ENCODE data around the gene SOX5.

The SOX5 gene

DNA sequence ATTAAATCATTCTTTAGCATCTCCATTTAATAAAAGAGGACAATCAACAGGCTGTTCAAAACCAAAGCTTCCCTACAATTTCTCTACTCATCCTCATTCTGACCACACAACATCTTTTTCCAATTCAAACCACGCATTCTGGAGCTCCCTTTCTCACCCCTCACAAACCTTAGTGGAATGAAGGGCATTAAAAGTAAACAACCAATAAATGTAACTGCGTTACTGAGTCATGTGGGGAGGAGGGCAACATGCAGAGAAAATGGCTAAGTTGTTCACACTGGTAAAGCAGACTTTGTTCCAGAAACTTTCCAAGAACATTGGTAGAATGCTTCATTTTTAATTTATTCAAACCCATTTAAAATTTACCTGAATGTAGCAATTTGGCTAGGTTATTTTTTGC lies 19.6 kb downstream of the SOX5 start:
- Mint-ChIP-seq H3K27me3 (ENCODE audit: low read depth) (no peaks in the 10 kb centered on the region), H3K9me3 (no peaks in the 10 kb centered on the region), H3K4me3 (no peak overlapping the region), H3K27ac (no peak overlapping the region), H3K36me3 (ENCODE audit: low read depth) (peaks cover 21% of the 10 kb centered on the region), H3K4me1 (no peaks in the 10 kb centered on the region)
- TF ChIP-seq, protein P1, sequence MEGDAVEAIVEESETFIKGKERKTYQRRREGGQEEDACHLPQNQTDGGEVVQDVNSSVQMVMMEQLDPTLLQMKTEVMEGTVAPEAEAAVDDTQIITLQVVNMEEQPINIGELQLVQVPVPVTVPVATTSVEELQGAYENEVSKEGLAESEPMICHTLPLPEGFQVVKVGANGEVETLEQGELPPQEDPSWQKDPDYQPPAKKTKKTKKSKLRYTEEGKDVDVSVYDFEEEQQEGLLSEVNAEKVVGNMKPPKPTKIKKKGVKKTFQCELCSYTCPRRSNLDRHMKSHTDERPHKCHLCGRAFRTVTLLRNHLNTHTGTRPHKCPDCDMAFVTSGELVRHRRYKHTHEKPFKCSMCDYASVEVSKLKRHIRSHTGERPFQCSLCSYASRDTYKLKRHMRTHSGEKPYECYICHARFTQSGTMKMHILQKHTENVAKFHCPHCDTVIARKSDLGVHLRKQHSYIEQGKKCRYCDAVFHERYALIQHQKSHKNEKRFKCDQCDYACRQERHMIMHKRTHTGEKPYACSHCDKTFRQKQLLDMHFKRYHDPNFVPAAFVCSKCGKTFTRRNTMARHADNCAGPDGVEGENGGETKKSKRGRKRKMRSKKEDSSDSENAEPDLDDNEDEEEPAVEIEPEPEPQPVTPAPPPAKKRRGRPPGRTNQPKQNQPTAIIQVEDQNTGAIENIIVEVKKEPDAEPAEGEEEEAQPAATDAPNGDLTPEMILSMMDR (IDR thresholded peaks at IDR 0.05; ENCODE audit: unreplicated experiment in 3 of 3): no peak

DNA sequence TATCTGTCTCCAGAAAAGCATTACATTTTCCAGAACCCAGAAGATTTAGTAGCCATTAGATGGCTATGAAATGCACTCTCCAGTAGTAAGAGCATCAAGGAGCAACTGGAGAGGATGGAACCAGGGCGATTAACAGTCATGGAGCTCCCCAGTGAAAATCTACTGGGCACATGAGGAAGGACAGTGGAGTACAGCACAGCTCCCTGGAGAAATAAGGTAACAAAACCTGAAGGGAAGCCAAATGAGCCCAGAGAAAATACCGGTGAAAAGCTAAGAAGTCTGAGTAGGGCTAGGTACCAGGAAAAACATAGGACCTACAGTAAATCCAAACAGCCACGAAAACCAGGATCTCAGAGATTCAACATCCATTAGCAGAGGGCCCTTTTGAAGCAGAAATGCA lies 21.6 kb downstream of the SOX5 start:
- Mint-ChIP-seq H3K27ac (no peak overlapping the region), H3K36me3 (ENCODE audit: low read depth) (peaks cover 14% of the 10 kb centered on the region), H3K27me3 (ENCODE audit: low read depth) (no peaks in the 10 kb centered on the region), H3K4me1 (no peaks in the 10 kb centered on the region), H3K4me3 (no peak overlapping the region), H3K9me3 (no peaks in the 10 kb centered on the region)
- TF ChIP-seq, protein P1 (IDR thresholded peaks at IDR 0.05; ENCODE audit: unreplicated experiment in 3 of 3): no peak

DNA sequence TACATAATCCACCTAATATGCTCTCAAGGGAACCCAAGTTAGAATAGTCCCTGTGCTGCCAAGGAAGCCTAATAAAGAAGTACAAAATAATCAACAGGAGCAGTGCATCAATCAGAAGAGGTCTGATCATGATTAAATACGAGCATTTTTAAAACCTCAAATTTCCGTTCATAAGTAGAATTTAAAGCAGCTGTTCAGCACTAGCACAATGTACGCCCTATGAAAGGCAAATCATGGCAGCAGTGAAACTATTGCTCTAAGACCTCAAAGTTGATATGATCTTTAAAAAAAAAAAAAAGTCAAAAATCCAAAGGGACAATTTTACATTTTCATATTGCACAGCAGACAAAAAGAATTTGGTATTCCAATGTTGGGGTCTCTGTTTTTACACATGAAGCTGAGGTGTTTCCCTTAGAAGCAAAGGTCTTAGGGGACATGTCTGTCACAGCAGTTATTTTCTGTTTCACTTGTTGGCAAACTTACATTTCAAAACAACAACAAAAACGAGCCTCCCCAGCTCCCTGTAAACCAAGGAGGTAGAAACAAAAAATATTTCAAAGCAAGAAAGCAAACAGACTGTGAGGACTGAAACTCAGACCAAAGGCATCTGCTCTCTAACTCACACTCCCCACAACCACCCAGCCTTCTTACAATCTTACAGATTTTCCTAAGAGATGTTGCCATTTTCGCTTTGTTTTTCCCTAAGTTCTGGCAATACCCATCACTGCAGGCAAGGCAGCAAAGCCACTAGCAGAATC lies 28.2 kb downstream of the SOX5 start:
- Mint-ChIP-seq H3K36me3 (ENCODE audit: low read depth) (no peaks in the 10 kb centered on the region), H3K9me3 (no peaks in the 10 kb centered on the region), H3K4me1 (no peaks in the 10 kb centered on the region), H3K4me3 (no peak overlapping the region), H3K27me3 (ENCODE audit: low read depth) (no peaks in the 10 kb centered on the region), H3K27ac (no peak overlapping the region)
- TF ChIP-seq, protein P1 (IDR thresholded peaks at IDR 0.05; ENCODE audit: unreplicated experiment in 3 of 3): no peak

DNA sequence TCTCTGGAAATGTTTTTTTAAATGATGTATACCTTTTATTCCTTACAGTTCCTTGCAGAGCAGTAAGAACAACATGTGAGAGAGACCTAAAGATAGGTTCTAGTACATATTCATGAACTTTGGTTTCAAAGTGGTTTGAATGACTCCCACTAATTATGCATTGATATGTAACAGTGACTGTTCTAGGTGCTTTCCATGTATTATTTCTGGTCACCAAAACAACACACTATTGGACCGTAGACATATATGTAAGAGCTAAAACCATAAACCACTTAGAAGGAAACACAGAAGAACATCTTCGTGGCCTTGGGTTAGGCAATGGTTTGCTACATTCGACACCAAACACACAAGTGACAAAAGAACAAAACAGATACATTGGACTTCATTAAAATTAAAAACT lies 37.9 kb downstream of the SOX5 start:
- no peak overlapping the region for H3K4me3 Mint-ChIP-seq
- peaks cover 4% of the 10 kb centered on the region for H3K36me3 Mint-ChIP-seq (ENCODE audit: low read depth)
- H3K27ac Mint-ChIP-seq: no peak overlapping the region
- TF ChIP-seq, protein P1 (IDR thresholded peaks at IDR 0.05; ENCODE audit: unreplicated experiment in 3 of 3): no peak
- no peaks in the 10 kb centered on the region for H3K9me3 Mint-ChIP-seq
- no peaks in the 10 kb centered on the region for H3K27me3 Mint-ChIP-seq (ENCODE audit: low read depth)
- peaks cover 18% of the 10 kb centered on the region for H3K4me1 Mint-ChIP-seq

DNA sequence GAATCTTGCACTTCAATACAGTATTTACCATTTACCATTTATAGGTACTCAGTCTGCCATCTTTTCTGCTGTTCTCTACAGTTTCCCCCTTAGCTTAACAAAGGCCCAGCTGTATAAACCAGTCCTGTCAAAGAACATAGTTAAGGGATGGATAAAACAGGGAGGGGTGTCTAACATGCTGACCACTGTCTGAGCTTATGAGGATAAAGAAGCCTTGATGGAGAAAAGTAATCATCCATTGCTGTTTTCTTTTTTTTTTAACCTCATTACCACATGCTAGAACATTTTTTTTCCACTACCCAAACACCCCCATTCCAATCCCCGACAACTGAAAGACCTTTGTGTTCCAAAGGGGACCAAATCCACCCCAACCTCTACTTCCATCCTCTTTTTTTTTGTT lies 39.9 kb downstream of the SOX5 start:
- peaks cover 4% of the 10 kb centered on the region for H3K27me3 Mint-ChIP-seq (ENCODE audit: low read depth)
- H3K9me3 Mint-ChIP-seq: no peaks in the 10 kb centered on the region
- H3K4me3 Mint-ChIP-seq: no peak overlapping the region
- peaks cover 18% of the 10 kb centered on the region for H3K4me1 Mint-ChIP-seq
- peaks cover 4% of the 10 kb centered on the region for H3K36me3 Mint-ChIP-seq (ENCODE audit: low read depth)
- TF ChIP-seq, protein P1 (IDR thresholded peaks at IDR 0.05; ENCODE audit: unreplicated experiment in 3 of 3): no peak
- H3K27ac Mint-ChIP-seq: peak overlapping the region in 1 of 3 experiments; percentile 23

DNA sequence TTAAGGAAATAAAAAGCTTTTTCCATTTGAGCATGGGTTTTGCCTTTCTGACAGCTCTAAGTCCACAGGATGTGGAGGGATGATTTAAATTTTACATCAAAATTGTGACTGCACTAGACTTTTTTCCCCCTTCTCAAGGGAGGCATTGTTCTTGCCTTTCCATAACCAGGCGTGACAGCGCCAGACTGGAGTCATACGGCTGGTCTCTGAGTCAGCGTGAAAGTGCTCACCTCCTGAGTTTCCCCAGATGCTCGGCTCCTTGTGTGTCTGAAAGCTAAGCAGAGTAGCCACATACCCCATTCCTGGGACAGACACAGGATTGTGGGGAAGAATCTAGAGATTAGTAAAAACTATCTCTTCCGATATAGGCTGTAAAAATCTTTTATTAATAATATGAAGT lies 43.1 kb downstream of the SOX5 start:
- H3K27me3 Mint-ChIP-seq (ENCODE audit: low read depth): peaks cover 4% of the 10 kb centered on the region

More for the DNA sequence above, 43.1 kb downstream of the SOX5 start:
- peaks cover 3% of the 10 kb centered on the region for H3K9me3 Mint-ChIP-seq
- H3K36me3 Mint-ChIP-seq (ENCODE audit: low read depth): peaks cover 7% of the 10 kb centered on the region
- peaks cover 18% of the 10 kb centered on the region for H3K4me1 Mint-ChIP-seq
- TF ChIP-seq, protein P1 (IDR thresholded peaks at IDR 0.05; ENCODE audit: unreplicated experiment in 3 of 3): no peak
- H3K27ac Mint-ChIP-seq: peak overlapping the region in 1 of 3 experiments; percentile 61
- no peak overlapping the region for H3K4me3 Mint-ChIP-seq
